ENCODE data around the gene KDM5C.

The KDM5C gene

GRCh38 chrX:53257166-53257565 lies 32.2 kb upstream of the KDM5C start:
- H3K27ac ChIP-seq = no peak overlapping the region
- ChIA-PET POLR2A (ENCODE audit: low non-redundant PET) (no interaction called here), CTCF (no interaction called here)
- DNase-seq (ENCODE audit: low spot score) = no peak
- no peak for TF ChIP-seq CTCF (conservative IDR thresholded peaks at IDR 0.05; ENCODE audit: low read depth)

- H3K27ac ChIP-seq = no peak overlapping the region
- no peak for TF ChIP-seq CTCF (conservative IDR thresholded peaks at IDR 0.05; ENCODE audit: low read depth)
- no peak for DNase-seq (ENCODE audit: low spot score)
- ChIA-PET POLR2A (ENCODE audit: low non-redundant PET) (no interaction called here), CTCF (no interaction called here)
Observed at GRCh38 chrX:53256446-53257041, 31.5 kb upstream of the KDM5C start.

- DNase-seq (ENCODE audit: low spot score) = no peak
- no peak for TF ChIP-seq CTCF (conservative IDR thresholded peaks at IDR 0.05; ENCODE audit: low read depth)
- ChIA-PET POLR2A (ENCODE audit: low non-redundant PET) (no interaction called here), CTCF (no interaction called here)
- no peak overlapping the region for H3K27ac ChIP-seq
Observed at GRCh38 chrX:53255738-53256191, 30.8 kb upstream of the KDM5C start.

- POLR2A ChIA-PET (ENCODE audit: low non-redundant PET) = no interaction called here
- no peak for DNase-seq (ENCODE audit: low spot score)
- no peak for TF ChIP-seq CTCF (conservative IDR thresholded peaks at IDR 0.05; ENCODE audit: low read depth)
- H3K27ac ChIP-seq = no peak overlapping the region
- CTCF ChIA-PET = interaction anchor here (0.6 to 0.7 kb wide), 2 partner anchors 124 to 1968 kb away, joined by 4 to 8 read pairs; no protein-coding TSS in a partner anchor
Observed at GRCh38 chrX:53254570-53255461, 29.8 kb upstream of the KDM5C start.

GRCh38 chrX:53253293-53254020 lies 28.4 kb upstream of the KDM5C start:
- H3K27ac ChIP-seq = no peak overlapping the region
- DNase-seq (ENCODE audit: low spot score) = no peak
- no peak for TF ChIP-seq CTCF (conservative IDR thresholded peaks at IDR 0.05; ENCODE audit: low read depth)
- CTCF ChIA-PET = no interaction called here
- POLR2A ChIA-PET (ENCODE audit: low non-redundant PET) = no interaction called here

- H3K27ac ChIP-seq = no peak overlapping the region
Observed at GRCh38 chrX:53251307-53251706, 26.3 kb upstream of the KDM5C start.

More at GRCh38 chrX:53251307-53251706, 26.3 kb upstream of the KDM5C start:
- DNase-seq (ENCODE audit: low spot score) = no peak
- ChIA-PET CTCF (no interaction called here), POLR2A (ENCODE audit: low non-redundant PET) (no interaction called here)
- no peak for TF ChIP-seq CTCF (conservative IDR thresholded peaks at IDR 0.05; ENCODE audit: low read depth)
